Measurements from ENCODE around the gene DOK1.
A peak's percentile ranks its signal among the peaks of the same experiment; 100 is the strongest.

The DOK1 gene

GRCh38 chr2:74553892-74554819 is at the start of gene DOK1, which contains the start of gene LOXL3:
Gene DOK1 (plus strand): TSS chr2:74554720. CDS start chr2:74554755, 35 bp downstream.
Gene LOXL3 (minus strand): TSS chr2:74553942. CDS start chr2:74552634, 1,308 bp downstream.
- DNase-seq (ENCODE audit: low read depth, low spot score) = peak; percentile 68

GRCh38 chr2:74505448-74506246 is 48.9 kb upstream of the DOK1 start:
- DNase-seq (ENCODE audit: low read depth, low spot score) = no peak

GRCh38 chr2:74507145-74507925 is 47.2 kb upstream of the DOK1 start, which contains the start of gene PCGF1:
Gene PCGF1 (minus strand): TSS chr2:74507695. CDS start chr2:74507668, 27 bp downstream.
- peak; percentile 95 for DNase-seq (ENCODE audit: low read depth, low spot score)

GRCh38 chr2:74507926-74508520 is 46.5 kb upstream of the DOK1 start:
- no peak for DNase-seq (ENCODE audit: low read depth, low spot score)

GRCh38 chr2:74510272-74510671 is 44.2 kb upstream of the DOK1 start:
- no peak for DNase-seq (ENCODE audit: low read depth, low spot score)

- no peak for DNase-seq (ENCODE audit: low read depth, low spot score)
Measured at GRCh38 chr2:74511104-74511989, 43.2 kb upstream of the DOK1 start.

- no peak for DNase-seq (ENCODE audit: low read depth, low spot score)
Measured at GRCh38 chr2:74512744-74513604, 41.5 kb upstream of the DOK1 start.

- no peak for DNase-seq (ENCODE audit: low read depth, low spot score)
Measured at GRCh38 chr2:74513605-74514367, 40.7 kb upstream of the DOK1 start.

GRCh38 chr2:74514368-74515270 is 39.9 kb upstream of the DOK1 start, which contains the start of gene TLX2:
Gene TLX2 (plus strand): TSS chr2:74514450. CDS start chr2:74514807, 357 bp downstream.
- DNase-seq (ENCODE audit: low read depth, low spot score) = no peak

DNA sequence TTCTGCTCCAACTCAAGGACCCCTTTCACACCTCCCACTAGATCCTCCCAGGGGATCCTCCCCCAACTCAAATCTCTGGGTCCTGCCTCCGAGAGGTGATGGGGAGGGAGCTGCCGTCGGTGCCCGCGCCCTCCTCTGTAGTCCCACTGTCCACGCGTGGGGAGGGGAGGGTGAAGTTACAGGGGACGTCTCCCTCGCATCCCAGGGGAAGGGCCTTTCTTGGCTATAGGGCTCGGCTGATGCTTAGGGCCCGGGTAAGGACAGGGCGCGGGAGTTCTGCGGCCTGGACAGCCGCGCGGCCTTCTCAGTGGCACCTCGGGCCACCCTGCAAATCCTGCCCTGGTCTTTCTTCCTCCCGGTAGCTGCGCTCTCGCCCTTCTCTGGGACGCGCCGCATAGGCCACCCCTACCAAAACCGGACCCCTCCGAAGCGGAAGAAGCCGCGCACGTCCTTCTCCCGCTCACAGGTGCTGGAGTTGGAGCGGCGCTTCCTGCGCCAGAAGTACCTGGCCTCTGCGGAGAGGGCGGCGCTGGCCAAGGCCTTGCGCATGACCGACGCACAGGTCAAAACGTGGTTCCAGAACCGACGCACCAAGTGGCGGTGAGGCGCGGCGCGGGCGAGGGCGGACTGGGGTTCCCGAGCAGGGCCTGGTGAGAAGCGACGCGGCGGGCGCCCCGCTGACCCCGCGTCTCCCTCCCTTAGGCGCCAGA is 39.1 kb upstream of the DOK1 start:
- DNase-seq (ENCODE audit: low read depth, low spot score) = no peak

- DNase-seq (ENCODE audit: low read depth, low spot score) = no peak
Measured at GRCh38 chr2:74515981-74516633, 38.4 kb upstream of the DOK1 start.

- DNase-seq (ENCODE audit: low read depth, low spot score) = no peak
Measured at GRCh38 chr2:74516650-74517049, 37.9 kb upstream of the DOK1 start.

DNA sequence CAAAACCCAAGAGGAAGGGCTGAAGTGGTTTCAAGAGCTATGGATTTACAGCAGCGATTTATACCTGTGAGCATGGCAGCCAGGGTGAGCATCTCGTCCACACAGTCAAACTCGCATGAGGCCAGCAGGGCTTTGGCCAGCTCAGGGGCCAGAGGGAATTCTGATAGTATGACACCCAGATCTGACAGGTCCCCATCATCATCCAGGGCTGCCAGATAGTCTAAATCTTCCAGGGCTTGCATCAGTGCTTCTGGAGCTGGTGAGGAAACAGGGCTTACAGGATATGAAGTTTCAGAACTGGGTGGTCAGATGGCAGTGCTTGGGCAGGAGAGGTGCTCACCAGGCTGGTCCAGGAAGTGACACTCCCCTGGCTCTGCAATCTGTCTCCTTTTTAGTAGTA is 32.0 kb upstream of the DOK1 start:
- no peak for DNase-seq (ENCODE audit: low read depth, low spot score)

- DNase-seq (ENCODE audit: low read depth, low spot score) = no peak
Measured at GRCh38 chr2:74524005-74524404, 30.5 kb upstream of the DOK1 start.

- no peak for DNase-seq (ENCODE audit: low read depth, low spot score)
Measured at GRCh38 chr2:74524955-74525716, 29.4 kb upstream of the DOK1 start.
